22Rv1 (cell line): ENCODE data around the gene RIIAD1.
A peak's percentile ranks its signal among the peaks of the same experiment; 100 is the strongest.
"Not testable (repeated sequence)": the region's sequence is repeated elsewhere in the genome, so short reads cannot be mapped to it uniquely, and the experiment has no call there.

Experiments used
- H3K27ac ChIP-seq: fragments of 450-650 bp; 2 replicates; pipeline ENCODE4 v1.5.1; 2017
- ZFX ChIP-seq: fragments of 450-650 bp; IDR thresholded peaks from 2 replicates; pipeline ENCODE4 v1.6.1; 2017; ENCODE audit warnings: antibody characterized with exemption, borderline replicate concordance
- TF ChIP-seq, protein P1 (sequence below): fragments of 450-650 bp; IDR thresholded peaks from 2 replicates; pipeline ENCODE4 v1.5.1; 2017; ENCODE audit warnings: mild to moderate bottlenecking

RIIAD1 gene, protein sequence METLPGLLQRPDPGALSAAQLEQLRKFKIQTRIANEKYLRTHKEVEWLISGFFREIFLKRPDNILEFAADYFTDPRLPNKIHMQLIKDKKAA

DNA sequence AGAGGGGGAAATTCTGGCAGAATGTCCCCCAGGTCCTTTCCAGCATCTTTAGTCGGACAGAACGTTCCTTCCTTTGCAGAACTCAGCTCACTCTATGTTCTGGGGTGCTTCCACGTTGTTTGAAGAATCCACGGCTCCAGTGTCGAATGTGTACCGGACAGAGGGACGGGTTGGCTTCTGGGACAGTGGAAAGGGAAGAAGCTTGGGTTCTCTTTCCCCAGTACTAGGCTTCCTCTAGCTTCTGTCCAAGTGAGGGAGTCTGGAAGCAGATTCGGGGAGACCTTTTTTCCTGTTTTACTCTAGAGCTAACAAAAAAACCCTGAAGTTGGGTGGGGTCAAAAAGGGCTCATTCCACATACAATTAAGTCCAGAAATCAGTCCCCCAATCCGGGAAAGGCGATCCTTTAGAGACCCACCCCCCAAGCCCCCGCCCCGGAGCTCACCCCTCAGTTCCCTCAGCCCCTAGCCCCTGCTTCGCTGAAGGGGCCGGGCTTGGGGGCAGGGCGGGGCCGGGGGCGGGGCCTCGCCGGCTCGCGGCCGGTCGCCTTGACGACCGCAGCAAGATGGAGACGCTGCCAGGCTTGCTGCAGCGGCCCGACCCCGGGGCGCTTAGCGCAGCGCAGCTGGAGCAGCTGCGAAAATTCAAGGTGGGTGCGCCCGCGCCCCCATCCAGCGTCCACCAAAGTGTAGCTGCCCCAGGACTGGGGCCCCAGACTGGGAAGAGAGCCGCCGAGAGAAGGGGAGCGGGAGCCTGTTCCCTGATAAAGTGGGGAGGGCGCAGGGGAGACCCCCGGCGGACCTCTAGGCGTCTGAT lies at the start of gene RIIAD1:
Gene RIIAD1, plus strand, starts transcription at position 549 of the 814 bp plus-strand sequence. Its CDS starts 15 bp downstream, at position 564.
- no peak within 1 kb of the TSS for H3K27ac ChIP-seq
- TF ChIP-seq, protein P1, sequence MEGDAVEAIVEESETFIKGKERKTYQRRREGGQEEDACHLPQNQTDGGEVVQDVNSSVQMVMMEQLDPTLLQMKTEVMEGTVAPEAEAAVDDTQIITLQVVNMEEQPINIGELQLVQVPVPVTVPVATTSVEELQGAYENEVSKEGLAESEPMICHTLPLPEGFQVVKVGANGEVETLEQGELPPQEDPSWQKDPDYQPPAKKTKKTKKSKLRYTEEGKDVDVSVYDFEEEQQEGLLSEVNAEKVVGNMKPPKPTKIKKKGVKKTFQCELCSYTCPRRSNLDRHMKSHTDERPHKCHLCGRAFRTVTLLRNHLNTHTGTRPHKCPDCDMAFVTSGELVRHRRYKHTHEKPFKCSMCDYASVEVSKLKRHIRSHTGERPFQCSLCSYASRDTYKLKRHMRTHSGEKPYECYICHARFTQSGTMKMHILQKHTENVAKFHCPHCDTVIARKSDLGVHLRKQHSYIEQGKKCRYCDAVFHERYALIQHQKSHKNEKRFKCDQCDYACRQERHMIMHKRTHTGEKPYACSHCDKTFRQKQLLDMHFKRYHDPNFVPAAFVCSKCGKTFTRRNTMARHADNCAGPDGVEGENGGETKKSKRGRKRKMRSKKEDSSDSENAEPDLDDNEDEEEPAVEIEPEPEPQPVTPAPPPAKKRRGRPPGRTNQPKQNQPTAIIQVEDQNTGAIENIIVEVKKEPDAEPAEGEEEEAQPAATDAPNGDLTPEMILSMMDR: no peak
- TF ChIP-seq ZFX: no peak

DNA sequence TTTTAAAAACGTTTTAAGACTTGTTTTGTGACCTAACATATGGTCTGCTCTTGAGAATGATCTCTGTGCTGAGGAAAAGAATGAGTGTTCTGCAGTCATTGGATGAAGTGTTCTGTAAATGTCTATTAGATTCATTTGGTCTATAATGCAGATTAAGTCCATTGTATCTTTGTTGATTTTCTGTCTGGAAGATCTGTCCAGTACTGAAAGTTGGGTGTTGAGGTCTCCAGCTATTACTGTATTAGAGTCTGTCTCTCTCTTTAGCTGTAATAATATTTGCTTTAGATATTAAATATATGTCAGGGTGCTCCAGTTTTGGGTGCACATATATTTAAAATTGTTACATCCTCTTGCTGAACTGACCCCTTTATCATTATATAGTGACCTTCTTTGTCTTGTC lies 47.9 kb upstream of the RIIAD1 start:
- H3K27ac ChIP-seq: no peak overlapping the region
- no peak for TF ChIP-seq ZFX
- TF ChIP-seq, protein P1: no peak

DNA sequence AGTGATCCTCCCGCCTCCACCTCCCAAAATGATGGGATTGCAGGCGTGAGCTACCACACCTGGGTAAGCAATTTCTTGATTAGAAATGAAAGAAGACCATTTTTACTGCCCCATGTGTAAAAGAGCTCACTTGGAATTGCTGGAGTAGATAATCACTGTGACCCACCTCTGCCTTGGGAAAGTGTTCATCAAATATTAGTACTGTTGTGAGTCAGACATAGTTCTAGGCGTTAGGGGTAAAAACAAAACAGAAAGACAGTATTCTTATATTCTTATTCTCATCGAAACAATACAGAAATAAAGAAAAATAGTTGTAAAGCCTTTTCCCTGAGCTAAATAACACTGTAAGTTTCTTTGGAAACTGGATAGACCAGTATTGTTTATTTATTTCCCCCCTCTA lies 40.9 kb upstream of the RIIAD1 start:
- no peak overlapping the region for H3K27ac ChIP-seq
- no peak for TF ChIP-seq ZFX
- TF ChIP-seq, protein P1: no peak

DNA sequence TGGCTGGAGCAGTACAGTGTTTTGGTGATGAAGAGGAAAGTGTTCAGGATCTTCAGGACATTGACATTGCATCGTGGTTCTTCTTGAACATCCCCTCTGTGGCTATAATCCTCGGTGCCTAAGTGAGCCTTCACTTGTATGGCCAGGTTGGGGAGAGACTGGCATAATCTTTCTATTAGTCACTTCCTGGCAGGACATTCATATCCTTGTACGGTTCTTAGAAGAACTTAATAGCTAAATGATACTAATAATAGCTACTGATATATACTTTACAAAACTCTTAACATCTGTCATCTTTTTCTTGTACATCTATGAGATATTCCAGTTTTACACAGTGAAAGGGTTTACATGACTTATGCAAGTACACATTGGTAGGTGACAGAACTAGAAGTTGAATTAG lies 40.5 kb upstream of the RIIAD1 start:
- TF ChIP-seq ZFX: no peak
- TF ChIP-seq, protein P1: no peak

DNA sequence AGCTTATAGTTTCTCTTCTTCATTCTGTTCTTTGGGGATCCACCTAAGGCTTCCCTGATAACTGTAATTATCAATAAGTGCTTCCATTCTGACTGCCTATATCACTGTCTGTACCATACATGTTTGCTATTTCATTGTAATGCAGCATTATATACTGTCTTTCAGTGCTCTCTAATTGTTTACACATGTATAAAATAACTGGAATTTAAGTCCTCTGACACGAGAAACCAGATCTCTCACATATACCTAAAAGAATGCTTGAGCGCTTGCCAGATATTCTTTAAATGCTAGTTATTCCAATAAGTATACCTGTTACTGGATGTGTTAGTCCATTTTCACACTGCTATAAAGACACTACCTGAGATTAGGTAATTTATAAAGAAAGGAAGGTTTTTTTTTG lies 39.4 kb upstream of the RIIAD1 start:
- TF ChIP-seq, protein P1: no peak
- TF ChIP-seq ZFX: no peak

More for the DNA sequence above, 40.5 kb upstream of the RIIAD1 start:
- H3K27ac ChIP-seq: no peak overlapping the region

DNA sequence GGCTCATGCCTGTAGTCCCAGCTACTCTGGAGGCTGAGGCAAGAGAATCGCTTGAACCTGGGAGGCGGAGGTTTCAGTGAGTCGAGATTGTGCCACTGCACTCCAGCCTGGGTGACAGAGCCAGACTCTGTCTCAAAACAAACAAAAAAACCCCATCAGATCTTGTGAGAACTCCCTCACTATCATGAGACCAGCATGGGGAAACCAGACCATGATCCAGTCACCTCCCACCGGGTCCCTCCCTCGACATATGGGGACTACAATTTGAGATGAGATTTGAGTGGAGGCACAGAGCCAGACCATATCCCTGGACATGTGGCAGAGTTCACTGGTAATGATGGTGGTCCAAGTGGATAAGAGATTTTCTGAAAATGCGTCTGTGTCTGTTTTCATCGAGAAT lies 38.4 kb upstream of the RIIAD1 start:
- not testable (repeated sequence) for H3K27ac ChIP-seq

More for the DNA sequence above, 39.4 kb upstream of the RIIAD1 start:
- H3K27ac ChIP-seq: no peak overlapping the region

DNA sequence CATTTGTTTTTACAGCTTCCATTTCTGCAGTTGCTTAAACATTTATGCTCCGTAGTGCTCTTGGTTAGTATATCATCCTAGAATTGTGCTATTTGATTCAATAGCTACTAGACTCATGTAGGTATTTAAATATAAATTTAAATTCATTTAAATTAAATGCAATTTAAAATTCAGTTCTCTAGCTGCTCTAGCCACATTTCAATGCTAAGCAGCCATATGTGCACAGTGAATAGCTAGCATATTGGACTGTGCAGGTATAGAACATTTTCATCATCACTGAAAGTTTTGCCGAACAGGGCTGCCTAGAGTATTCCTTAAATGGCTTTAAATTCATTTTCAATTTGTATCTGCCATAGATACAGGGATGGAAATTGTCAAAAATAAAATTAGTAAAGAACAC lies 37.2 kb upstream of the RIIAD1 start:
- no peak for TF ChIP-seq ZFX
- TF ChIP-seq, protein P1: no peak
- no peak overlapping the region for H3K27ac ChIP-seq

DNA sequence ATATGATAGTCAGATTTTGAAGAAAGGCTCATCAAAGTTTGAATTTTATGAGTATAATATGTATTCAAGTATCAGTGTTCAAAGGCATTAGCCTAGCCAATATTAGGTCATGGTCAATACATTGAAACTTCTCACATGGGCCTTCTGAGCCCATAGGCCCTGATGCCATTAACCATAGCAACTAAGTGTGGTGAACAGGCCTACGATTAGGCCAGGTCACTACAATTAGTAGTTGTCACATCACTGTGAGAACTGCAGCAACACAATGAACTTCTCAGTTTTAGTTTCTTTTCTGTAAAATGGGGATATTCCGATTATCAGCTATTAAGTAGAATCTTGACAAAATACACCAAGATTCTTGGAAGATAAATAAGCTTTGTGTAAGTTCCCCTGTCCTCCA lies 34.8 kb upstream of the RIIAD1 start:
- H3K27ac ChIP-seq: peak overlapping the region; percentile 88
- TF ChIP-seq ZFX: no peak
- TF ChIP-seq, protein P1: no peak
